ENCODE results near the gene GLG1.
"Not testable (repeated sequence)": the region's sequence is repeated elsewhere in the genome, so short reads cannot be mapped to it uniquely, and the experiment has no call there.

Gene GLG1

DNA sequence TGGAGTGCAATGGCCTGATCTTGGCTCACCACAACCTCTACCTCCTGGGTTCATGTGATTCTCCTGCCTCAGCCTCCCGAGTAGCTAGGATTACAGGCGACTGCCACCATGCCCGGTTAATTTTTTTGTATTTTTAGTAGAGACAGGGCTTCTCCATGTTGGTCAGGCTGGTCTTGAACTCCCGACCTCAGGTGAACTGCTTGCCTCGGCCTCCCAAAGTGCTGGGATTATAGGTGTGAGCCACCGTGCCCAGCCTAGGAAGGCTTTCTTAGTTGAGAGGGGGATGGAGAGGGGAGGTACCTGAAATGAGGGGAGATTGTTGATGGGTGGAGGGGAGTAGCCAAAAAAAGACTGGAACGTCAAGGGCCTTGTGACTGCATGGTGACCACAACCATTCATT lies 193.0 kb downstream of the GLG1 start:
- POLR2A ChIA-PET; CTCF ChIA-PET; H3K4me3 ChIP-seq (ENCODE audit: low read depth, low read length); DNase-seq (ENCODE audit: low read depth, low spot score): not testable (repeated sequence)

DNA sequence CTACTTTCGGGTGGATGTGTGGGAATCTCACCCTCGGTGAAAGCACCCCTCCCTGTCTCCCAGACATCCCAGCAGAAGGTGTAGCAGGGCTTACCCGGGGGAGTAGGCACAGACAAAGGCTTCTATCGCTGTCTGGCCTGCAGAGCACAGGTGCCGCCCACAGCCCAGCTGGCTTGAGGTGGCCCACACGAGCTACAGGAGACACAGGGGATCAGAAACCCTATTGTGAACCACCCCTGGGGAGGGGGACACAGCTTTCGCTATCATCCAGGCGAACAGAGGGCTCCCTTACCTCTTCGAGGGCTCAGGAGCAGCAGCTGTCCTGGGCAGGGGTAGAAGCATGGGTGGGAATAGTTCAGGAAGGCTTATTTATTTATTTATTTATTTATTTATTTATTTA lies 193.4 kb downstream of the GLG1 start:
- POLR2A ChIA-PET; CTCF ChIA-PET; H3K4me3 ChIP-seq (ENCODE audit: low read depth, low read length); DNase-seq (ENCODE audit: low read depth, low spot score): not testable (repeated sequence)

DNA sequence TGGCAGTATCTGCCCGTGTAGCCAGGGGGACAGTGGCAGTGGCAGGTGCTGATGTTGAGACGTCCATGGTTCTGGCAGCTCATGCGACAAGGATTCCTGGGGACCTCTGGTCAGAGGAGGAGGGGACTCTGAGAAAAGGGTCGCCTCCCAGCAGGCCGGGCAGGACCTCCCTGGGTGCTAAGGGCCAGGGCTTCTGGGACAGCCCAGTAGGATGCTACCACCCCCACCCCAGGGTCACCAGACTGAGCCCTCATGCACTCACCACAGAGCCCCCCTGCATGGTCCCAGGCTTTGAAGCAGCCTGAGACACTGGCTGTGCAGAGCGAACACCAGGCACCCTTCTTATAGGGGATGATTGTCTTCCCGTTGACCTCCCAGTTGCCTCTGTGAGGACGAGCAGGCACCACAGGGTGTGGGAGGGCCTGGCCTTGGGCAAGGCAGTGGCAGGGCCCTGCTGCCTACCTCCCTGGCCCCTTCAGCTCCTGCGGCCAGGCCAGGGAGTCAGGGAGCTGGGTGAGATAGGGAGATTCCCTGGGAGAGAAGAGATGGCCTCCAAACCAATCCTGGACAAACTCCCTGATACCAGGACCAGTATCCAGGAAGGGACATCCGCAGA lies 194.0 kb downstream of the GLG1 start:
- H3K4me3 ChIP-seq (ENCODE audit: low read depth, low read length); CTCF ChIA-PET; DNase-seq (ENCODE audit: low read depth, low spot score); POLR2A ChIA-PET: not testable (repeated sequence)

DNA sequence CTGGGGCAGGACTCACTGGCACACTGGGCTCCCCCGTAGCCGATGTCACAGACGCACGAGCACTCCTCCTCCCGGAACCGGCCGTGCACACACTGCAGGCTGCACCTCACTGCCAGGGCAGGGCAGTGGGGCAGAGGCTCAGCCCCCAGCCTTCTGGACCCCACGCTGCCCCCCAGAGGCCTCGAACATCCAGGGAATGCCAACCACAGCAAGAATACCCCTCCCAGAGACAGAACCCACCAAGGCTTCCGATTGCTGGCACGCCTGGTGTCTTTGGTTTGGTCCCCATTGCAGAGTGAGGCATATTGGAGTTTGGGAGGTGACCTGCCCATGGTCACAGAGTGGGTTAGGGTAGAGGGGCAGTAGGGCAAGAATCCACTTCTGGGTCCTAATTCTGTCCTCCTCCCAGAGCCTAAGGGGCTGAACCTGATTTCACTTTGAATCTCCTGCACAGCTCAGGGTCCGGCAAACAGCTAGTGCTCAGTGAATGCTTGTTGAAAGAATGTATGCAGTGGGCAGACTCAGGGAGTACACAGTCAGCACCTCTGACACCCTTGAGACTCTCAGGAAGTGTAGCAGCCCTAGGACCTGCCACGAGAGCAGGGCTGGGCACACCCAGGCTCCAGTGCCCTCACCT lies 194.7 kb downstream of the GLG1 start:
- H3K4me3 ChIP-seq (ENCODE audit: low read depth, low read length); DNase-seq (ENCODE audit: low read depth, low spot score); CTCF ChIA-PET; POLR2A ChIA-PET: not testable (repeated sequence)

DNA sequence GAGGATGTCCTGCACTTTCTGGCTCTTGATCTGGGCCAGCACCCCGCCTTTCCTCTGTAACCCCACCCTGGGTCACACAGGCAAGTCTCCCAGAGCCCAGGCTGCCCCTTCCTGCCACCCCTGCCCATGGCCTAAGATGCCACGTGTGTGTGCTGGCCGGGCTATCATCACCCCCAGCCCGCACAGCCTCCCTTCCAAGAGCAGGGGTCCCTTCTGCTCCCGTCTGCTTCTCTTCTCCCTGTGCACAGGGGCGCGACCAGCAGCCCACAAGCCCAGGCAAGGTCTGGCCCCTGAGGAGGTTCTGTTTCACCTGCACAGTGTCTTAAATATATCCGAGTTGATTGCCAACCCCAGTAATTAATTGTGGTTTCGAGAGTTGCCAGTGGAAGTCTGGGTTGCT lies 195.9 kb downstream of the GLG1 start:
- POLR2A ChIA-PET; DNase-seq (ENCODE audit: low read depth, low spot score); H3K4me3 ChIP-seq (ENCODE audit: low read depth, low read length); CTCF ChIA-PET: not testable (repeated sequence)

DNA sequence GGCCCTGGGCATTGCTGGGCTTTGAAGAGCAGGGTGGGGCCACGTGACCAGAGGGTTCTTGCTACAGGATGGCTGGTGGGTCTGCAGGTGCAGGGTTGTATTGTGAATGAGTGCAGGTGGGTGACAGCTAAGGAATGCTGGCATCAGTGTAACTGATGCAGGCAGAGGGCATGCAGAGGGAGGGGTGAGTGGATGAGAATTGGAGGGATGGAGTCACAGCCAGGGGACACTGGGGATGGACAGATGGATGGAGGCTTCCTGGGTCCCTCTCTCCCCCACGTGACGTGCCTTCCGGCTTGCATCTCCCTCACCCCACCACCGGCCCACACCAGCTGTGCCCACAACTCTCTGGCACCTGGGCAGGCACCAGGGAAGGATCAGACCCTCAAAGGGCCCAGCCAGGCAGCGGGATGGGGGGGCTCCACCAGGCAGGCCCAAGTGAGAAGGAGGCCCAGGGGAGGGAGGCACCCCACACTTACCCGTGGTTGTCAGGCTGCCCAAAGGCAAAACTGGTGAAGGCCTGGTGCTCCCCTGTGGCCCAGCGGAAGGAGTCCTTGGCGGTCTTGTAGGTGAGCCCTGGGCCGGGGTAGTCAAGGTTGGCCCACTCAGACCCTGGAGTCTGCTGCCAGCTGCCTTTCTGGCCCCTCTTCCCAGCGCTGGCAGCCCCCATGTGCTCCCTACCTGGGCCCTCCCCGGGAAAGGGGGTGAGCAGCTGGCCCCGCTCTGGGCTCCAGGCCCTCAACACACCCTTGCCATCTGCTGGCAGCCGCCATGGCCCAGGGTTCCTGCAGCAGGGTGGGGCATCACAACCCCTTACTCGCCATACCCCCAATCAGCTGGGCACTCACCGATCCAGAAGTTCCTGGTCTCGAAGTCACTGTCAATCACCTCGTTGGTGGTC lies 196.6 kb downstream of the GLG1 start:
- H3K4me3 ChIP-seq (ENCODE audit: low read depth, low read length); POLR2A ChIA-PET; CTCF ChIA-PET; DNase-seq (ENCODE audit: low read depth, low spot score): not testable (repeated sequence)

DNA sequence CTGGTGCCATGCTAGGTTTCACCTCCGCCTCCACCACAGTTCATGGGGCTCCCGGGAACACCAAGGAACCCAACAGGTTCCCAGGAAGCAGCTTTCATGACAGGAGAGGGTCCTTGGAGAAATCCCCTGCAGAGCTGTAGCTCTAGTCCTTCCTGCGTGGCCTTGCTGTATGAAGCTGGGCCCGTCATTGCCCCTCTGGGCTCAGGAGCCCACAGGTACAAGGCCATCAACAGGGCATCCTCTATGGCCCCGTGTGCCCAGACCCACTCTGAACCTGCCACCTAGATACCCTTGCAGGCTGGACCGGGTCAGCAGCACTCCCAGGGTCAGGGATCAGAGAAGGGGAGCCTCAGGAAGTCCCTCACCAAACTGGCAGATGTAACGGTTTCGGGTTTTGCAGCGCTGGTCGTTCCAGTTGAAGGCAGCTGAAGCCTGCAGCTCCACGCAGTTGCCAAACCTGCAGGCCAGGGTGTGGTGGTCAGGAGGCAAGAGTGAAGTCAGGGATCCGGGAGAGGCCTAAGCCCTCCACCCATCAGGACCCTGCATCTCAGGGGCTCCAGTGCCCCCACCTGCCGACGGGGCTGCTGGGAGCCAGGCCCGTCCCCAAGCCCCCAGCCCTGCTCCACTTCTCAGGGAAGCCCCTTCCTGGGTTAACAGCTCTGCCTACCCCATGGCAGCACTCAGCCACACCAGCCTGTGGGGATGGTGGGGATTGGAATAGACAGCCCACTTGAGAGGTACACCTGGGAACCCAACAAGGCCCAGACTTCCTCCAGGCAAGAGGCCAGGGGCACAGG lies 197.5 kb downstream of the GLG1 start:
- CTCF ChIA-PET; POLR2A ChIA-PET; H3K4me3 ChIP-seq (ENCODE audit: low read depth, low read length); DNase-seq (ENCODE audit: low read depth, low spot score): not testable (repeated sequence)

DNA sequence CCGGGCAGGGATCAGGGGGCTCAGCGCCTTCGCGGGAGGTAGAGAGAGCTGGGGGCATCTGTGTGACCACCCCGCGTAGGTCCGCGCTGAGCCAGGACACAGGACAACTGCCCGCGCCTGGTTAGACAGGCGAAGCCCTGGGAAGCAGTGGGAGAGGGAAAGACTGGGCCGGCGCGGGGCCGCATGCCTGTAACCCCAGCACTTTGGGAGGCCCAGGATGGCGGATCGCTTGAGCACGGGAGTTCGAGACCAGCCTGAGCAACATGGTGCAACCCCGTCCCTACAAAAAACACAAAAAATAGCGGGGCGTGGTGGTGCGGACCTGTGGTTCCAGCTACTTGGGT lies 199.6 kb downstream of the GLG1 start:
- DNase-seq (ENCODE audit: low read depth, low spot score); CTCF ChIA-PET; POLR2A ChIA-PET; H3K4me3 ChIP-seq (ENCODE audit: low read depth, low read length): not testable (repeated sequence)

DNA sequence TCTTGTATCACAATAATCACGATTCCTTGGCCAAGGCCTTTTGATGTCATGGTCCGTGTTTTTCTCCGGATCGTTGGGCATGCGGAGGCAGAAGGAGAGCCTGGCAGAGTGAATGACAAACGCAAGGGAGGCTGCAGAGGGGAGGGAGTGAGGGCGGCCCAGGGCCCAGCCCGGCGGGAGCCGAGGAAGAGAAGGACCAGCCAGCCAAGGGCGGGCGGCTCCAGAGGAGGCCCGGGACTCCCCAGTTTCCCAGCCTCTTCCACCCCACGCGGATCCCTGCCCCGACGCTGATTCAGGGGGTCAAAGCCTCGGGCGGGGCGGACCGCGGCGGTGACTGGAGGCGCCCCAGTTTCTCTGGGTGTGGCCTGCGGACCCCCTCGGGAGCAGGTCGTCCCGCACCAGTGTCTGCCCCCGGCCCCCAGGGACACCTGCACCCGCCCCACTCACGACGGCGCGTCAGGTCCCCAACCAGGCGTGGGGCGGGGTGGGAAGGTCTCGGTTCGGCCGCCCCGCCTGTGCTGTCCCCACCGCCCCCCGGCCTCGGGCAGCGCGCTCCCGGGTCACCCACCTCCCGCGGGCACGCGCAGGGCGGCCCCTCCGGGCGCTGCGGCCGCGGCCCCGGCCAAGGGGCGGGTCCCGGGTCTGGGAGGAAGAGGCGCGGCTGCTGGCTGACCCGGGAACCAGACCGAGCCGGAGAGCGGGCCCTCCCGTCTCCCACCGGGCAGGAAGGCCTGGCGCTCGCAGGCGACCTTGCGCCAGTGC lies 200.1 kb downstream of the GLG1 start:
- CTCF ChIA-PET; H3K4me3 ChIP-seq (ENCODE audit: low read depth, low read length); POLR2A ChIA-PET; DNase-seq (ENCODE audit: low read depth, low spot score): not testable (repeated sequence)

DNA sequence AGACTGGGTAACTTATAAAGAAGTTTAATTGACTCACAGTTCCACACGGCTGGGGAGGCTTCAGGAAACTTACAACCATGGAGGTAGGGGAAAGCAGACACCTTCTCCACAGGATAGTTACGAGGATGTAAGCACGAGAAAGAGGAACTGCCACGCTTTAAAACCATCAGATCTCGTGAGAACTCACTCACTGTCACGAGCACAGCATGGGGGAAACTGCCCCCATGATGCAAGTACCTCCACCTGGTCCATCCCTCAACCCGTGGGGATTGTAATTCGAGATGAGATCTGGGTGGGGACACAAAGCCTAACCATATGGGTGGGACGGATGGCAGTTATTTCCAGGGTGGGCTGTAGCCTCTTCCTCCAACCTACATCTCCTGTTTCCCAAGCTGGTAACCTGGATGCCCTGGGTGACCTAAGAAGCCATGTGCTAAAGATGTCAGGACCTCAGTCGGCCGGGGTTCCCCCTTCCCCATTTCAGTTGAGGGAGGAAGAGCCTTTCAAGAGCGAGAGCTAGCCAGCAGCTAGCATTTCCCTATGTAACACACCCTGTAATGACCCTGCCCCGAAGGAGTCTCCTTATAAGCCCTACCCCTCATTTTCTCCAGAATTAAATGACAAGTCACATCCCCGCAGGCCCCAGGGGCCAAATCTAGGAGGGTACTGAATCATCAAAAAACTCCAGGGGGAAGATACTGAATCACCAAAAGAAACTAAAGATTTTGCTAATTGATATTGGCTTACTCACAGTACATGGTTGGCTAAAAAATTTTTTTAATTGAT lies 202.6 kb downstream of the GLG1 start:
- CTCF ChIA-PET; H3K4me3 ChIP-seq (ENCODE audit: low read depth, low read length); POLR2A ChIA-PET; DNase-seq (ENCODE audit: low read depth, low spot score): not testable (repeated sequence)

DNA sequence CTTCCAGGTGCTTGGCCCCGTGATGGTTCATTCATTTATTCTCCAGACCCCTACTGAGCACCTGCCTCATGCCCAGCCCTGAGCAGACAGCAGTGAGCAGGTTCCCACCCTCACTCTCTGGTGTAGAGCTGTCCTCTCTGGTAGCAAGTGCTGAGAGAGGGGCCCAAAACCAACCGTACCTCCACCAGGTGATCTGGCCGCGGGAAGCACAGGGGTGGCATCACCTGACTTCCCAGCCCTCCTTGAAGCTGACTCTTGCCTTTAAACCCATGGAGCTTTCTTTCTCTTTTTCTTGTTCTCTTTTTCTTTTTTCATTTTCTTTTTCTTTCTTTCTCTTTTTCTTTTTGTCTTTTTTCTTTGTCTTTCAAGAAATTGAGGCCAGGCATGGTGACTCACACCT lies 206.7 kb downstream of the GLG1 start:
- DNase-seq (ENCODE audit: low read depth, low spot score); CTCF ChIA-PET; POLR2A ChIA-PET; H3K4me3 ChIP-seq (ENCODE audit: low read depth, low read length): not testable (repeated sequence)

DNA sequence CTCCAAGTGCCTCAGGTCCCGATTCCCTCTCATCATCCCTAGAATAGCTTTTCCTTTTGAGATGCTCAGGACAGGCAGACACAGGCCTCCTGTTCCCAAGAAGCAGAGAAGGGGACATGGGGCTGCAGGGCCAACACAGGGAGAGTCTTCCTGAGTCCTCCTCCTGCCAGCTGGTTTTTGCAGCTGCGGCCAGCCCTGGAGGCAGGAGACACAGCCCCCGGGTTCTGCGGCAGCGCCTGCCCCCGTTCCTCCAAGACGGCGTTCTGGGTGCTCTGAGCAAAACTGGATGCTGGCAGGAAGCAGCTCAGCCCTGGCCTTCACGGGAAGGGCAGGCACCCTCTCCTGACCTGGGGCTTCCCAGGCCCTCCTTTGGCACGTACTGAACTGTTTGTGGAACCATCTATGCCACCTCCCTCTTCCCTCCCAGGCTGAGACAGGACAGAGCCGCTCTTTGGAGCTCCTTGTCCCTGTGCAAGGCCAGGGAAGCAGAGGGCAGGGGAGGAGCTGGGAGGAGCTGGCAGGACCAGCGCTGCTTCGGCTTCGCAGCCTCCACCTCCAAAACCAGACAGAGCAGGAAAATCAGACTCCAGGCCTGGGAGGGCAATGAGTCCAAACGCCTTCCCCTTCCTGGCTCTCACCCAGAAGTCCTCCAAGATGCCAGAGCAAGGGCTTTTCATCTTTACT lies 208.6 kb downstream of the GLG1 start:
- CTCF ChIA-PET; POLR2A ChIA-PET; DNase-seq (ENCODE audit: low read depth, low spot score); H3K4me3 ChIP-seq (ENCODE audit: low read depth, low read length): not testable (repeated sequence)
